ENCODE results near the gene GALK2.

The GALK2 gene

GRCh38 chr15:49223536-49224274, 53.7 kb downstream of the GALK2 start:
- WGBS, 2 experiments (ENCODE audit: insufficient coverage in 2 of 2) = 49 to 100% methylated on average over 1 to 2 of the region's 3 CpGs
- H3K36me3 ChIP-seq (ENCODE audit: control insufficient read depth, insufficient read depth, low read length) = no peaks in the 10 kb centered on the region
- no peaks in the 10 kb centered on the region for H3K4me1 ChIP-seq (ENCODE audit: control insufficient read depth, insufficient read depth, low read length, poor library complexity, severe bottlenecking)
- H3K4me3 ChIP-seq (ENCODE audit: extremely low read depth, insufficient read depth, low read length, poor library complexity, severe bottlenecking) = no peak overlapping the region
- H3K27ac ChIP-seq (ENCODE audit: low read depth, low read length, severe bottlenecking) = no peak overlapping the region
- no peaks in the 10 kb centered on the region for H3K9me3 ChIP-seq (ENCODE audit: control insufficient read depth, low read length)

DNA sequence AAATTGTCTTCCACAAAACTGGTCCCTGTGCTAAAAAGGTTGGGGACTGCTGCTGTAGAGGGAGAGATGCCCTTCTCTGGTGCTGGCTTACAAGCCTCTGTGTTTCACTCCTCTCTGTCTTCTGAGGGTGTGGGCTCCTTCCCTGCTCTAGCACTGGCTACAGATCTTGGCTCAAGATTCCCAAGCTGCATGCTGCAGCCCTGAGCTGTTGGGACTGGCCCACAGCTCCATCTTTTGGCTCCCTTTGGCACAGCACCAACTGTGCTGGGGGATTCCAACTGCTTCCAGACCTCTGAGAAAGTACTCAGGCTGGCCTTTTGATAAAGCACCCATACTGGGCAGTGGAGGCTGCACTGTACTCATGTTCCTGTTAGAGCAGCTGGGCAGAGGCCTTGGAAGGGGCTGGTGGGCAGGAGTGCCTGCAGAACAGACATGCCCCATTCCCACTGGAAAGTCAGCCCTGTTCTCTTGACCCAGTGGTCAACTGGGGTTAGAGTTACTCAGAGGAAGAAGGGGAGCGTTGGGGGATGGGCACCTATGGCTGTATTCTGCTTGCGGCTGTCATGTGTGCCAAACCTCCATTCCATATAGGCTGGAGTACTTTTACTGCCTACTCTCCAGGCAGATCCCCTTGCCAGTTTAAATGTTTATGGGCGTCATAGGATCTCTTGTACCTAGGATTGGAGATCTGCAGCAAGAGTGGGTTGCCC, 55.7 kb downstream of the GALK2 start:
- Histone ChIP-seq H3K4me1 (ENCODE audit: control insufficient read depth, insufficient read depth, low read length, poor library complexity, severe bottlenecking) (no peaks in the 10 kb centered on the region), H3K36me3 (ENCODE audit: control insufficient read depth, insufficient read depth, low read length) (no peaks in the 10 kb centered on the region), H3K9me3 (ENCODE audit: control insufficient read depth, low read length) (no peaks in the 10 kb centered on the region), H3K4me3 (ENCODE audit: extremely low read depth, insufficient read depth, low read length, poor library complexity, severe bottlenecking) (no peak overlapping the region), H3K27ac (ENCODE audit: low read depth, low read length, severe bottlenecking) (no peak overlapping the region)
- WGBS, 2 experiments (ENCODE audit: insufficient coverage in 2 of 2) = 86 to 88% methylated on average over 2 of the region's 3 CpGs

- Histone ChIP-seq H3K4me1 (ENCODE audit: control insufficient read depth, insufficient read depth, low read length, poor library complexity, severe bottlenecking) (no peaks in the 10 kb centered on the region), H3K36me3 (ENCODE audit: control insufficient read depth, insufficient read depth, low read length) (no peaks in the 10 kb centered on the region), H3K9me3 (ENCODE audit: control insufficient read depth, low read length) (no peaks in the 10 kb centered on the region), H3K27ac (ENCODE audit: low read depth, low read length, severe bottlenecking) (no peak overlapping the region), H3K4me3 (ENCODE audit: extremely low read depth, insufficient read depth, low read length, poor library complexity, severe bottlenecking) (no peak overlapping the region)
Observed at GRCh38 chr15:49227602-49228001, 57.6 kb downstream of the GALK2 start.

GRCh38 chr15:49229922-49230321, 59.9 kb downstream of the GALK2 start:
- H3K4me1 ChIP-seq (ENCODE audit: control insufficient read depth, insufficient read depth, low read length, poor library complexity, severe bottlenecking) = no peaks in the 10 kb centered on the region
- 90 to 92% methylated on average over 4 of the region's 5 CpGs for WGBS, 2 experiments (ENCODE audit: insufficient coverage in 2 of 2)
- no peaks in the 10 kb centered on the region for H3K36me3 ChIP-seq (ENCODE audit: control insufficient read depth, insufficient read depth, low read length)
- no peak overlapping the region for H3K27ac ChIP-seq (ENCODE audit: low read depth, low read length, severe bottlenecking)
- H3K4me3 ChIP-seq (ENCODE audit: extremely low read depth, insufficient read depth, low read length, poor library complexity, severe bottlenecking) = no peak overlapping the region
- no peaks in the 10 kb centered on the region for H3K9me3 ChIP-seq (ENCODE audit: control insufficient read depth, low read length)

DNA sequence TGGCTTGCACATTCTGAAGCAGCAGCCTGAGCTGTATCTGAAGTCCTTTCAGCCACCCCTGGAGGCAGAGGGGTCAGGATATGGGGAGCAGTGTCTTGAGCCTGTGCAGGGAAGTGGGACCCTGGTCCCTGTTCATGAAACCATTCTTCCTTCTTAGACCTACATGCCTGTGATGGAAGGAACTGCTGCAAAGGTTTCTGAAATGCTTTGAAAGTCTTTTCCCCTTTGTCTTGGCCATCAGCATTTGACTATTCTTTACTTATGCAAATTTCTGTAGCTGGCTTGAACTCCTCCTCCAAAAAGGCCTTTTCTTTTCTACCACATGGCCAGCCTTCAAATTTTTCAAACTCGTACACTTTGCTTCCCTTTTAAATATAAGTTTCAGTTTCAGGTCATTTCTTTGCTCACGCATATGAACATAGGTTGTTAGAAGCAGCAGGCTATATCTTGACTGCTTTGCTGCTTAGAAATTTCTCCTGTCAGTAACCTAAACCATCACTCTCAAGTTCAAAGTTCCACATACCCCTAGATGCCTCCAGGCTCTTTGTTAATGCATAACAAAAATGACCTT, 62.3 kb downstream of the GALK2 start:
- Histone ChIP-seq H3K9me3 (ENCODE audit: control insufficient read depth, low read length) (no peaks in the 10 kb centered on the region), H3K4me1 (ENCODE audit: control insufficient read depth, insufficient read depth, low read length, poor library complexity, severe bottlenecking) (no peaks in the 10 kb centered on the region), H3K36me3 (ENCODE audit: control insufficient read depth, insufficient read depth, low read length) (no peaks in the 10 kb centered on the region), H3K27ac (ENCODE audit: low read depth, low read length, severe bottlenecking) (no peak overlapping the region), H3K4me3 (ENCODE audit: extremely low read depth, insufficient read depth, low read length, poor library complexity, severe bottlenecking) (no peak overlapping the region)
- 70 to 83% methylated on average over 2 of the region's 2 CpGs for WGBS, 2 experiments (ENCODE audit: insufficient coverage in 2 of 2)

DNA sequence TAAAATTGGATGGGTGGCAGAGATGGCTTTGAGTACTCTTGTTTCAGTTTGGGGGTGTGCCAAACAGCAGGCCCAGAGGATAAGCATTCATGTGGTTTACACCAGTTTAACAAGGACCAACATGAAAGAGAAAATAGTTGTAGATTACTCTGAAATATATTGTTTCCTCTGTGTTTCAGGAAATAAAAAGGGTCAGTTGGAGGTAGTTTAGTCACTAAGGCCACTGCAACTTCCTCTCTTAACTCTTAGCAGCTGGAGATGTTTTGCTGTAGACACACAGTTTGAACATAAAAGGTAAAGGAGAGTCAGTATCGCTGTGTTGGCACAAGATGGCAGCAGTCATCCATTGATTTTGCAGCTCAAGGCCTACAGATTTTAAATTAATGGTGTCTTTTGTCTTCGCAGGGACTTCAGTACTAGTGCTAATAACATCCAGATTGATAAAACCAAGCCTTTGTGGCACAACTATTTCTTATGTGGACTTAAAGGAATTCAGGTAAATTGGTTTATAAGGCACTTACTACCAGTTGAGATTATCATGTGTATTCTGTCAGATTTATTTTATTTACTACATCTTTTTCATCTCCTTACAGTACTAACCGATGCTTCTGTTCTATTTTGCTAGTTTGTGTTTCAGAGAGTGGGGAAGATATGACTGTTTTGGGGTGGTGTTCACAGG, 65.5 kb downstream of the GALK2 start:
- Histone ChIP-seq H3K27ac (ENCODE audit: low read depth, low read length, severe bottlenecking) (no peak overlapping the region), H3K36me3 (ENCODE audit: control insufficient read depth, insufficient read depth, low read length) (peaks cover 10% of the 10 kb centered on the region), H3K4me1 (ENCODE audit: control insufficient read depth, insufficient read depth, low read length, poor library complexity, severe bottlenecking) (no peaks in the 10 kb centered on the region), H3K9me3 (ENCODE audit: control insufficient read depth, low read length) (no peaks in the 10 kb centered on the region), H3K4me3 (ENCODE audit: extremely low read depth, insufficient read depth, low read length, poor library complexity, severe bottlenecking) (no peak overlapping the region)
- WGBS, 2 experiments (ENCODE audit: insufficient coverage in 2 of 2) = 0% methylated on average over 1 of the region's 3 CpGs

DNA sequence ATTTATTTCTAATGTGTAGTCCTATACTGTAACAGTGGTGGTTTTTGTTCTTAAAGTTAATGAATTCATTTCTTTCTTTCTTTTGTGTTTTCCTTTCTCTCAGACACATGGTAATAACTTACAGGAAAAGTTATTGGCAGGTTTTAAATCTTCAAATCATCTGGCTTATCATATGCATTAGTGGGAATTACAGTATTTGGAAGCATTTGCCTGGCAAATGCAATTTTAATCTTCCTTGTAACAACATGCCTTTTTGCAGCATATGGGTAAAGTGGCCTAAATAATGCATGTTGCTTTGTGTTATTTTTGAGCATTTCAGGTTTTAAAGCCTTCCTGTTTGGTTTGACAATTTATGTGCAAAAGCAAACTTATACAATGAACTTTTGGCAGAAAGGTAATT, 66.8 kb downstream of the GALK2 start:
- Histone ChIP-seq H3K9me3 (ENCODE audit: control insufficient read depth, low read length) (no peaks in the 10 kb centered on the region), H3K4me1 (ENCODE audit: control insufficient read depth, insufficient read depth, low read length, poor library complexity, severe bottlenecking) (no peaks in the 10 kb centered on the region), H3K36me3 (ENCODE audit: control insufficient read depth, insufficient read depth, low read length) (peaks cover 10% of the 10 kb centered on the region), H3K4me3 (ENCODE audit: extremely low read depth, insufficient read depth, low read length, poor library complexity, severe bottlenecking) (no peak overlapping the region), H3K27ac (ENCODE audit: low read depth, low read length, severe bottlenecking) (no peak overlapping the region)

DNA sequence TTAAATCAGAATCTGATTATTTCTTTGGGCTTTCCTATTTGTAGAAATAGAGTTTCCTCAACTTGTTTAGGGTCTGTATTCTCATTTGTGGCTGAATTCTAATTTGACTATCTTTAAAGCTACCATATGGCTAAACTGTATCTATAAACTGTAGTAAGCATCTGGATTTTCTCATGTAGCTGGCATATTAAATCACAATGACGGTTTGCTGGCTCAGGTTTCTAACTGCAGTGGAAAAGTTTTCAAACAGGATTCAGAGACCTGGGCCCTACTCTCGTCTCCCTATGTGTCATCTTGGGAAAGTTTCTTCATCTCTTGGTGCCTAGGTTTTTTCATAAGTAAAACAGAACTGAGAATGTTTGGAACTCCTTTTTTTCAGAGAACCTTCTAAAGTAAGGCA, 68.3 kb downstream of the GALK2 start:
- no peak overlapping the region for H3K27ac ChIP-seq (ENCODE audit: low read depth, low read length, severe bottlenecking)
- 65 to 93% methylated on average over 2 of the region's 2 CpGs for WGBS, 2 experiments (ENCODE audit: insufficient coverage in 2 of 2)
- H3K4me3 ChIP-seq (ENCODE audit: extremely low read depth, insufficient read depth, low read length, poor library complexity, severe bottlenecking) = no peak overlapping the region

GRCh38 chr15:49239105-49239504, 69.1 kb downstream of the GALK2 start:
- 100% methylated on average over 1 of the region's 1 CpG; no CpG with 5 or more reads in 1 of the 2 experiments for WGBS, 2 experiments (ENCODE audit: insufficient coverage in 2 of 2)
- H3K9me3 ChIP-seq (ENCODE audit: control insufficient read depth, low read length) = no peaks in the 10 kb centered on the region
- H3K4me1 ChIP-seq (ENCODE audit: control insufficient read depth, insufficient read depth, low read length, poor library complexity, severe bottlenecking) = peaks cover 9% of the 10 kb centered on the region
- H3K4me3 ChIP-seq (ENCODE audit: extremely low read depth, insufficient read depth, low read length, poor library complexity, severe bottlenecking) = no peak overlapping the region
- H3K36me3 ChIP-seq (ENCODE audit: control insufficient read depth, insufficient read depth, low read length) = peaks cover 10% of the 10 kb centered on the region
- no peak overlapping the region for H3K27ac ChIP-seq (ENCODE audit: low read depth, low read length, severe bottlenecking)

More for the DNA sequence above, 68.3 kb downstream of the GALK2 start:
- Histone ChIP-seq H3K9me3 (ENCODE audit: control insufficient read depth, low read length) (no peaks in the 10 kb centered on the region), H3K4me1 (ENCODE audit: control insufficient read depth, insufficient read depth, low read length, poor library complexity, severe bottlenecking) (peaks cover 8% of the 10 kb centered on the region), H3K36me3 (ENCODE audit: control insufficient read depth, insufficient read depth, low read length) (peaks cover 10% of the 10 kb centered on the region)

GRCh38 chr15:49242820-49243219, 72.8 kb downstream of the GALK2 start:
- peaks cover 10% of the 10 kb centered on the region for H3K36me3 ChIP-seq (ENCODE audit: control insufficient read depth, insufficient read depth, low read length)
- H3K4me3 ChIP-seq (ENCODE audit: extremely low read depth, insufficient read depth, low read length, poor library complexity, severe bottlenecking) = no peak overlapping the region
- peaks cover 9% of the 10 kb centered on the region for H3K4me1 ChIP-seq (ENCODE audit: control insufficient read depth, insufficient read depth, low read length, poor library complexity, severe bottlenecking)
- no peak overlapping the region for H3K27ac ChIP-seq (ENCODE audit: low read depth, low read length, severe bottlenecking)
- no peaks in the 10 kb centered on the region for H3K9me3 ChIP-seq (ENCODE audit: control insufficient read depth, low read length)
- 64% methylated on average over 2 of the region's 2 CpGs for WGBS, 2 experiments (ENCODE audit: insufficient coverage in 2 of 2)

Data from mesodermal cell (in vitro differentiated cells).